NT2/D1 (cell line): ENCODE data around the gene SETD1B.

Source experiments
- YY1 ChIP-seq: IDR thresholded peaks from 2 replicates; pipeline ENCODE4 v1.6.1; 2011; ENCODE audit not compliant: insufficient read length, insufficient read depth
- ZNF274 ChIP-seq: IDR thresholded peaks from 2 replicates; pipeline ENCODE4 v1.6.1; 2011; ENCODE audit warnings: mild to moderate bottlenecking, low read depth, low read length

DNA sequence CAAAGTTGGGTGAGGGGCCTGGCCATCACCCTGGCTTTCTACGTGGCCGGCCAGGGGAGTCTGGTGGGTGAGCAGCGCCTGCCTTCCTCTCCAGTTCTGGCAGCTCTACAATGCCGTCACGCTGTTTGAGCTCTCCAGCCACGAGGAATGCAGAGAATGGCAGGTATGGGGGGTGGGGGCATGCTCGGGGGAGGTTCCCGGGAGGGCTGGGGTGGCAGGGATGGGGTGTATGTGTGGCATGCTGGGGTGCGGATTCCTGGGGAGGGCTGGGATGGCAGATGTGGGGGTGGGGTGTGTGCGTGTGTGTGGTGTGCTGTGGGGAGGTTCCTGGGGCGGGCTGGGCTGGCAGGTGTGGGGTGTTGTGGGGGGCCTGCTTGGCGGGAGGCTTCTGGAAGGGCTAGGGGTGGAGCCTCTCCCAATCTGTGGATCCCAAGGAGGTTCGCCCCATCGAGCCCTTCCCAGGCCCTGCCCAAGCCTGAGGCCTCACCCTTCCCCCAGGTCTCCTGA, 28.8 kb upstream of the SETD1B start:
- TF ChIP-seq YY1 = no peak
- no peak for TF ChIP-seq ZNF274
